HG02610 (cell line): Measurements from ENCODE around the gene MARVELD1.
"Not testable (repeated sequence)": the region's sequence is repeated elsewhere in the genome, so short reads cannot be mapped to it uniquely, and the experiment has no call there.

Source experiments
- ATAC-seq: cut with Tn5 transposase; IDR thresholded peaks from one replicate; pipeline ENCODE4 v1.9.1; 2021; ENCODE audit warnings: mild to moderate bottlenecking, moderate library complexity; ENCODE audit not compliant: unreplicated experiment

MARVELD1 gene

GRCh38 chr10:97713339-97713825 is at the start of gene MARVELD1:
Gene MARVELD1, plus strand, starts transcription at chr10:97713730. Its CDS starts 147 bp downstream, at chr10:97713877.
- ATAC-seq = no peak

GRCh38 chr10:97664282-97664850 is 49.2 kb upstream of the MARVELD1 start:
- ATAC-seq = no peak

GRCh38 chr10:97666992-97667391 is 46.5 kb upstream of the MARVELD1 start:
- no peak for ATAC-seq

GRCh38 chr10:97667463-97667862 is 46.1 kb upstream of the MARVELD1 start:
- ATAC-seq = no peak

GRCh38 chr10:97669571-97669970 is 44.0 kb upstream of the MARVELD1 start:
- no peak for ATAC-seq

GRCh38 chr10:97673736-97674525 is 39.6 kb upstream of the MARVELD1 start:
- no peak for ATAC-seq

- no peak for ATAC-seq
These were observed 38.3 kb upstream of the MARVELD1 start for GRCh38 chr10:97675222-97675621.

- ATAC-seq = peak; percentile 67
These were observed 36.6 kb upstream of the MARVELD1 start for GRCh38 chr10:97676770-97677581.

GRCh38 chr10:97679594-97679993 is 33.9 kb upstream of the MARVELD1 start:
- ATAC-seq = no peak

GRCh38 chr10:97682042-97682441 is 31.5 kb upstream of the MARVELD1 start:
- ATAC-seq = no peak

GRCh38 chr10:97683556-97684367 is 29.8 kb upstream of the MARVELD1 start:
- ATAC-seq = no peak

- not testable (repeated sequence) for ATAC-seq
These were observed 29.2 kb upstream of the MARVELD1 start for GRCh38 chr10:97684368-97684713.

GRCh38 chr10:97684866-97685394 is 28.6 kb upstream of the MARVELD1 start:
- no peak for ATAC-seq

GRCh38 chr10:97685395-97685958 is 28.1 kb upstream of the MARVELD1 start:
- ATAC-seq = no peak

GRCh38 chr10:97686301-97686961 is 27.1 kb upstream of the MARVELD1 start:
- no peak for ATAC-seq

GRCh38 chr10:97686962-97687784 is 26.4 kb upstream of the MARVELD1 start, which contains the start of gene AVPI1:
Gene AVPI1, minus strand, starts transcription at chr10:97687241. Its CDS starts 7,336 bp downstream, at chr10:97679905.
- ATAC-seq = peak; percentile 90

- no peak for ATAC-seq
These were observed 25.4 kb upstream of the MARVELD1 start for GRCh38 chr10:97687785-97688781.
